HEK293 (cell line): ENCODE measurements around the gene SH3BP5.

Experiments used
- CTCF ChIA-PET: fragments of 350-600 bp; formaldehyde crosslinking; extraction: SDS; loops from one replicate; lab custom pipeline; 2021; ENCODE audit warnings: antibody characterized with exemption; lab: Yijun Ruan, JAX
- POLR2A ChIA-PET: fragments of 300-600 bp; formaldehyde crosslinking; extraction: SDS; loops from one replicate; lab custom pipeline; 2020; ENCODE audit warnings: antibody characterized with exemption, inconsistent platforms; lab: Yijun Ruan, JAX
- H3K27ac ChIP-seq: fragments of 200-500 bp; sonication (Bioruptor generic); 2 replicates; pipeline ENCODE4 v1.5.1; 2014; ENCODE audit warnings: low read depth, low read length, control low read depth, inconsistent platforms; ENCODE audit errors: extremely low read depth
- H3K36me3 ChIP-seq, 2 experiments: fragments of 200-500 bp in 1 of 2; sonication (Bioruptor generic) in 1 of 2; 1 replicate in 1 of 2; 2 replicates in 1 of 2; pipeline ENCODE4 v1.5.1; 2014 to 2017; ENCODE audit warnings: inconsistent platforms in 2 of 2, low read length in 2 of 2; ENCODE audit not compliant: control insufficient read depth in 2 of 2, insufficient read depth in 1 of 2
- H3K4me1 ChIP-seq: fragments of 200-500 bp; sonication (Bioruptor generic); 2 replicates; pipeline ENCODE4 v1.5.1; 2014; ENCODE audit warnings: mild to moderate bottlenecking, low read length, inconsistent platforms; ENCODE audit not compliant: control insufficient read depth, insufficient read depth
- H3K4me3 ChIP-seq: 2 replicates; pipeline ENCODE4 v1.5.1; 2011; ENCODE audit warnings: low read depth, mild to moderate bottlenecking, control low read depth, low read length, moderate library complexity
- H3K9me3 ChIP-seq: fragments of 200-500 bp; sonication (Bioruptor generic); 2 replicates; pipeline ENCODE4 v1.5.1; 2014; ENCODE audit warnings: low read depth, low read length, inconsistent platforms; ENCODE audit not compliant: control insufficient read depth, insufficient read depth
- MZF1 ChIP-seq: fragments of 450-650 bp; formaldehyde crosslinking; IDR thresholded peaks from 2 replicates; pipeline ENCODE4 v1.5.1; 2017; ENCODE audit warnings: missing biosample characterization, missing genetic modification characterization, borderline replicate concordance
- PBX3 ChIP-seq: sonication (generic); formaldehyde crosslinking; IDR thresholded peaks from 2 replicates; pipeline ENCODE4 v1.8.1; 2022; ENCODE audit warnings: mild to moderate bottlenecking, moderate library complexity, missing genetic modification reagents
- REPIN1 ChIP-seq: fragments of 450-650 bp; formaldehyde crosslinking; IDR thresholded peaks from 2 replicates; pipeline ENCODE4 v1.5.1; 2017; ENCODE audit warnings: missing biosample characterization, missing genetic modification characterization, low read depth
- ZBTB44 ChIP-seq: fragments of 450-650 bp; IDR thresholded peaks from 2 replicates; pipeline ENCODE4 v1.5.1; 2018; ENCODE audit warnings: missing biosample characterization, mild to moderate bottlenecking, missing genetic modification characterization
- ZFP37 ChIP-seq: fragments of 450-650 bp; formaldehyde crosslinking; IDR thresholded peaks from 2 replicates; pipeline ENCODE4 v1.5.1; 2016; ENCODE audit warnings: missing biosample characterization, missing genetic modification characterization
- ZFP41 ChIP-seq: fragments of 450-650 bp; formaldehyde crosslinking; IDR thresholded peaks from 2 replicates; pipeline ENCODE4 v1.5.1; 2016; ENCODE audit warnings: missing biosample characterization, missing genetic modification characterization, borderline replicate concordance
- ZNF138 ChIP-seq: fragments of 450-650 bp; formaldehyde crosslinking; IDR thresholded peaks from 2 replicates; pipeline ENCODE4 v1.5.1; 2016; ENCODE audit warnings: missing biosample characterization, missing genetic modification characterization, borderline replicate concordance
- ZNF169 ChIP-seq: fragments of 450-650 bp; formaldehyde crosslinking; IDR thresholded peaks from 2 replicates; pipeline ENCODE4 v1.5.1; 2016; ENCODE audit warnings: missing biosample characterization, missing genetic modification characterization
- ZNF19 ChIP-seq: fragments of 450-650 bp; formaldehyde crosslinking; IDR thresholded peaks from 2 replicates; pipeline ENCODE4; 2016; ENCODE audit warnings: missing biosample characterization, missing genetic modification characterization, low read depth
- ZNF24 ChIP-seq: fragments of 450-650 bp; formaldehyde crosslinking; IDR thresholded peaks from 2 replicates; pipeline ENCODE4 v1.5.1; 2016; ENCODE audit warnings: missing biosample characterization, missing genetic modification characterization
- ZNF426 ChIP-seq: fragments of 450-650 bp; formaldehyde crosslinking; IDR thresholded peaks from 2 replicates; pipeline ENCODE4 v1.5.1; 2017; ENCODE audit warnings: missing biosample characterization, missing genetic modification characterization, mild to moderate bottlenecking, inconsistent platforms, moderate library complexity
- ZNF48 ChIP-seq: fragments of 450-650 bp; formaldehyde crosslinking; IDR thresholded peaks from 2 replicates; pipeline ENCODE4 v1.5.1; 2016; ENCODE audit warnings: missing biosample characterization, missing genetic modification characterization
- ZNF548 ChIP-seq: fragments of 450-650 bp; formaldehyde crosslinking; IDR thresholded peaks from 2 replicates; pipeline ENCODE4 v1.5.1; 2016; ENCODE audit warnings: missing biosample characterization, missing genetic modification characterization
- ZNF629 ChIP-seq: fragments of 450-650 bp; formaldehyde crosslinking; IDR thresholded peaks from 2 replicates; pipeline ENCODE4 v1.5.1; 2017; ENCODE audit warnings: missing biosample characterization, missing genetic modification characterization
- ZNF645 ChIP-seq: fragments of 450-650 bp; formaldehyde crosslinking; IDR thresholded peaks from 2 replicates; pipeline ENCODE4; 2016; ENCODE audit warnings: missing biosample characterization, missing genetic modification characterization
- ZNF701 ChIP-seq: fragments of 450-650 bp; formaldehyde crosslinking; IDR thresholded peaks from 2 replicates; pipeline ENCODE4 v1.5.1; 2016; ENCODE audit warnings: missing biosample characterization, missing genetic modification characterization
- ZNF707 ChIP-seq: fragments of 450-650 bp; formaldehyde crosslinking; IDR thresholded peaks from 2 replicates; pipeline ENCODE4 v1.5.1; 2016; ENCODE audit warnings: missing biosample characterization, missing genetic modification characterization
- ZSCAN5A ChIP-seq: fragments of 450-650 bp; formaldehyde crosslinking; IDR thresholded peaks from 2 replicates; pipeline ENCODE4 v1.5.1; 2016; ENCODE audit warnings: missing biosample characterization, missing genetic modification characterization

The SH3BP5 gene

GRCh38 chr3:15310491-15311370 is 21.7 kb downstream of the SH3BP5 start (continued):
- TF ChIP-seq ZNF645 (no peak), ZNF426 (tag by site-specific recombination) (no peak), ZNF701 (tag by site-specific recombination) (no peak), ZNF48 (tag by site-specific recombination) (no peak), ZFP41 (tag by site-specific recombination) (no peak), REPIN1 (tag by site-specific recombination) (no peak), ZNF138 (tag by site-specific recombination) (no peak), ZNF629 (peak; percentile 33; the same call in 1 of the 2 replicates), PBX3 (CRISPR knock-in tag) (no peak)

GRCh38 chr3:15309662-15310335 is 22.6 kb downstream of the SH3BP5 start:
- TF ChIP-seq REPIN1 (tag by site-specific recombination) (no peak), ZFP37 (tag by site-specific recombination) (no peak)
- Histone ChIP-seq H3K4me3 (no peak overlapping the region), H3K4me1 (peaks cover 3% of the 10 kb centered on the region; the same call in 1 of the 2 replicates), H3K27ac (peak overlapping the region; percentile 14; the same call in 1 of the 2 replicates), H3K36me3 (no peaks in the 10 kb centered on the region), H3K9me3 (no peaks in the 10 kb centered on the region)
- CTCF ChIA-PET = interaction anchor here (0.7 to 1.5 kb wide), 3 partner anchors 22 to 107 kb away, joined by 3 to 5 read pairs (median 4); partner anchors contain the start of gene SH3BP5
- POLR2A ChIA-PET = interaction anchor here (0.8 kb wide), 1 partner anchor 10 kb away, joined by 3 read pairs; no protein-coding TSS in a partner anchor

GRCh38 chr3:15307580-15307979 is 24.8 kb downstream of the SH3BP5 start:
- Histone ChIP-seq H3K36me3 (peaks cover 0 to 14% of the 10 kb centered on the region in 2 experiments; a peak in 1 of 3 replicates), H3K4me1 (peaks cover 3% of the 10 kb centered on the region; the same call in 1 of the 2 replicates), H3K9me3 (no peaks in the 10 kb centered on the region), H3K27ac (no peak overlapping the region), H3K4me3 (no peak overlapping the region)
- ChIA-PET CTCF (interaction anchor here (0.6 to 1.1 kb wide), 4 partner anchors 15 to 940 kb away, joined by 3 to 7 read pairs (median 4); partner anchors contain the start of gene SH3BP5), POLR2A (no interaction called here)
- TF ChIP-seq ZBTB44 (tag by site-specific recombination) (0 out of 2 replicates have a peak, but pooled peaks have one; percentile 29), ZNF548 (no peak)

GRCh38 chr3:15306979-15307359 is 25.4 kb downstream of the SH3BP5 start:
- Histone ChIP-seq H3K4me3 (no peak overlapping the region), H3K36me3 (peaks cover 0 to 16% of the 10 kb centered on the region in 2 experiments; a peak in 1 of 3 replicates), H3K27ac (no peak overlapping the region), H3K9me3 (no peaks in the 10 kb centered on the region), H3K4me1 (peaks cover 3% of the 10 kb centered on the region; the same call in 1 of the 2 replicates)
- CTCF ChIA-PET = interaction anchor here (0.6 to 1.2 kb wide), 3 partner anchors 8 to 124 kb away, joined by 4 to 5 read pairs (median 4); no protein-coding TSS in a partner anchor
- POLR2A ChIA-PET = interaction anchor here (0.6 kb wide), 1 partner anchor 13 kb away, joined by 6 read pairs; no protein-coding TSS in a partner anchor
- no peak for TF ChIP-seq ZSCAN5A (tag by site-specific recombination)
- TF ChIP-seq ZNF19 (tag by site-specific recombination) = no peak
- TF ChIP-seq ZNF48 (tag by site-specific recombination) = no peak
- no peak for TF ChIP-seq ZNF707
- TF ChIP-seq ZNF24 (tag by site-specific recombination) = no peak
- TF ChIP-seq ZNF629 = no peak
- TF ChIP-seq ZNF169 (tag by site-specific recombination) = no peak
- peak; percentile 64; the same call in 1 of the 2 replicates for TF ChIP-seq MZF1 (tag by site-specific recombination)
